ENCODE results near the gene SPART.

The SPART gene

GRCh38 chr13:36346222-36347083 is at the start of gene SPART:
Gene SPART, minus strand, starts transcription at chr13:36346394. Its CDS starts 10,564 bp downstream, at chr13:36335830.
- no peak; the same call in 1 of the 2 replicates for TF ChIP-seq TAF1 (IDR thresholded peaks at IDR 0.05; ENCODE audit: low read depth)
- no peak for TF ChIP-seq EP300 (IDR thresholded peaks at IDR 0.05; ENCODE audit: borderline replicate concordance)
- TF ChIP-seq NFIC (IDR thresholded peaks at IDR 0.05), result no peak
- no peak for TF ChIP-seq TCF12 (IDR thresholded peaks at IDR 0.05; ENCODE audit: low read depth)
- TF ChIP-seq REST (IDR thresholded peaks at IDR 0.05; ENCODE audit: low read depth), result no peak
- no peak for TF ChIP-seq EGR1 (IDR thresholded peaks at IDR 0.05)
- TF ChIP-seq USF1 (IDR thresholded peaks at IDR 0.05), result peak; percentile 94
- TF ChIP-seq FOXM1 (IDR thresholded peaks at IDR 0.05; ENCODE audit: borderline replicate concordance, low read depth), result no peak
- TF ChIP-seq RAD21 (IDR thresholded peaks at IDR 0.05; ENCODE audit: low read depth), result peak; percentile 80
- TF ChIP-seq MAX (IDR thresholded peaks at IDR 0.05), result peak; percentile 92
- TF ChIP-seq CREB1 (IDR thresholded peaks at IDR 0.05; ENCODE audit: low read depth), result no peak
- 0 out of 2 replicates have a peak, but pooled peaks have one; percentile 15 for TF ChIP-seq YY1 (IDR thresholded peaks at IDR 0.05; ENCODE audit: low read depth)
- TF ChIP-seq ZBTB7A (IDR thresholded peaks at IDR 0.05; ENCODE audit: low read depth), result no peak
- TF ChIP-seq TEAD4 (IDR thresholded peaks at IDR 0.05), result no peak
- no peak for TF ChIP-seq CEBPB (IDR thresholded peaks at IDR 0.05)

GRCh38 chr13:36395280-36395679 is 49.1 kb upstream of the SPART start:
- TF ChIP-seq TCF12 (IDR thresholded peaks at IDR 0.05; ENCODE audit: low read depth) (no peak), RAD21 (IDR thresholded peaks at IDR 0.05; ENCODE audit: low read depth) (peak; percentile 56)

- TF ChIP-seq EGR1 (IDR thresholded peaks at IDR 0.05), result no peak
- TF ChIP-seq CREB1 (IDR thresholded peaks at IDR 0.05; ENCODE audit: low read depth), result no peak
- no peak for TF ChIP-seq RAD21 (IDR thresholded peaks at IDR 0.05; ENCODE audit: low read depth)
- TF ChIP-seq NFIC (IDR thresholded peaks at IDR 0.05), result no peak
- TF ChIP-seq USF1 (IDR thresholded peaks at IDR 0.05), result no peak
- TF ChIP-seq REST (IDR thresholded peaks at IDR 0.05; ENCODE audit: low read depth), result no peak
- no peak for TF ChIP-seq MAX (IDR thresholded peaks at IDR 0.05)
- no peak for TF ChIP-seq TEAD4 (IDR thresholded peaks at IDR 0.05)
- no peak for TF ChIP-seq TCF12 (IDR thresholded peaks at IDR 0.05; ENCODE audit: low read depth)
- no peak for TF ChIP-seq EP300 (IDR thresholded peaks at IDR 0.05; ENCODE audit: borderline replicate concordance)
- TF ChIP-seq CEBPB (IDR thresholded peaks at IDR 0.05), result no peak
- no peak for TF ChIP-seq YY1 (IDR thresholded peaks at IDR 0.05; ENCODE audit: low read depth)
- TF ChIP-seq TAF1 (IDR thresholded peaks at IDR 0.05; ENCODE audit: low read depth), result no peak
- no peak for TF ChIP-seq ZBTB7A (IDR thresholded peaks at IDR 0.05; ENCODE audit: low read depth)
- TF ChIP-seq FOXM1 (IDR thresholded peaks at IDR 0.05; ENCODE audit: borderline replicate concordance, low read depth), result no peak
These were observed 39.3 kb upstream of the SPART start for GRCh38 chr13:36385489-36385888.

GRCh38 chr13:36382030-36382429 is 35.8 kb upstream of the SPART start:
- TF ChIP-seq MAX (IDR thresholded peaks at IDR 0.05), result no peak
- TF ChIP-seq TAF1 (IDR thresholded peaks at IDR 0.05; ENCODE audit: low read depth), result no peak
- TF ChIP-seq EP300 (IDR thresholded peaks at IDR 0.05; ENCODE audit: borderline replicate concordance), result no peak

- TF ChIP-seq USF1 (IDR thresholded peaks at IDR 0.05) (no peak), REST (IDR thresholded peaks at IDR 0.05; ENCODE audit: low read depth) (no peak), MAX (IDR thresholded peaks at IDR 0.05) (no peak), CEBPB (IDR thresholded peaks at IDR 0.05) (no peak), TCF12 (IDR thresholded peaks at IDR 0.05; ENCODE audit: low read depth) (no peak), ZBTB7A (IDR thresholded peaks at IDR 0.05; ENCODE audit: low read depth) (no peak), NFIC (IDR thresholded peaks at IDR 0.05) (no peak), EGR1 (IDR thresholded peaks at IDR 0.05) (no peak), CREB1 (IDR thresholded peaks at IDR 0.05; ENCODE audit: low read depth) (no peak), TEAD4 (IDR thresholded peaks at IDR 0.05) (no peak), EP300 (IDR thresholded peaks at IDR 0.05; ENCODE audit: borderline replicate concordance) (no peak), FOXM1 (IDR thresholded peaks at IDR 0.05; ENCODE audit: borderline replicate concordance, low read depth) (no peak), RAD21 (IDR thresholded peaks at IDR 0.05; ENCODE audit: low read depth) (no peak), YY1 (IDR thresholded peaks at IDR 0.05; ENCODE audit: low read depth) (no peak), TAF1 (IDR thresholded peaks at IDR 0.05; ENCODE audit: low read depth) (no peak)
These were observed 31.8 kb upstream of the SPART start for GRCh38 chr13:36377826-36378468.

All from Ishikawa (cell line).